DMS114 treated with DMSO at 0.1 percent for 48 hours (cell line): ENCODE measurements around the gene HTR7.
A peak's percentile ranks its signal among the peaks of the same experiment; 100 is the strongest.

Source experiments
- DNase-seq: peaks from one replicate; lab custom pipeline; 2025; ENCODE audit not compliant: unreplicated experiment; lab: John Stamatoyannopoulos, UW

Gene HTR7

DNA sequence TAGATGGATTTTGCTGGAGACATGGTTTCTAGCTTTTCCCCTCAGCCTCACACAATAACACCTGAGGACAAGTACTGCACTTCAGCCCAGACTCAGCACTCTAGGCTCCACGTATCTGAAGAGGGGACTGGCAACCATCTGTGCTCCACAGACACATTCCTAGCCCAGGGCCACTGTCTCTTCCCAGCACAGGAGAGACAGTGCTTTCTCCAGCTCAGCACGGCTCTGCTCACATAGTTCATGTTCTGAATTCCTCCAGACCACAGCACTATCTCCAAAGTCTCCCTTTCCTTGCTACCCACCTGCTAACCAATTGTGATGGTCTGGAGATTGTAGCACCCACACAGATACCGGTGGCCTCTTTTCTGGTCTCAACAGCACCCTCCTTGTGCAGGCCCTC is 114.5 kb downstream of the HTR7 start:
- no peak for DNase-seq

GRCh38 chr10:90741926-90742565 is 115.8 kb downstream of the HTR7 start:
- DNase-seq: no peak

DNA sequence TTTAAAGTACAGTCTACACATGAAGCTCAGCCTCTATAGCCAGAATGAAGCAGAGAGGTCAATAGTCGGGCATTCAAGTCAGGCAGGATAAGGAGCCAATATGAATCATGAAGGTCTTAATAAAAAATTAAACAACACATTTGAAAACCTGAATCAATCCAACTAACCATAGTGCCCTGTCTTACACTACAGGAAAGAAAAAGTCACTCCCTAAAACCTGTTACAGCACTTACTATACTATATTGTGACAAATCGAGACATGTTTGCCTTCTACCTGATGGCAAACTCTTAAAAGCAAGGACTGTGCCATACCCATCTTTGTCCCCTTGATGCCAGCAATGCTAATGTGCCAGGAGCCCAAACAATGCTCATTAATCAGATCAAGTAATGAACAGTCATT is 117.6 kb downstream of the HTR7 start:
- DNase-seq: no peak

GRCh38 chr10:90738885-90739284 is 119.0 kb downstream of the HTR7 start:
- DNase-seq: no peak

GRCh38 chr10:90734415-90734814 is 123.4 kb downstream of the HTR7 start:
- no peak for DNase-seq

- no peak for DNase-seq
Measured at GRCh38 chr10:90732581-90732980, 125.3 kb downstream of the HTR7 start.

GRCh38 chr10:90723416-90724068 is 134.3 kb downstream of the HTR7 start:
- DNase-seq: no peak

GRCh38 chr10:90722832-90723231 is 135.0 kb downstream of the HTR7 start:
- no peak for DNase-seq

- peak; percentile 13 for DNase-seq
Measured at GRCh38 chr10:90718182-90718581, 139.7 kb downstream of the HTR7 start.

- DNase-seq: no peak
Measured at GRCh38 chr10:90712529-90712928, 145.3 kb downstream of the HTR7 start.

DNA sequence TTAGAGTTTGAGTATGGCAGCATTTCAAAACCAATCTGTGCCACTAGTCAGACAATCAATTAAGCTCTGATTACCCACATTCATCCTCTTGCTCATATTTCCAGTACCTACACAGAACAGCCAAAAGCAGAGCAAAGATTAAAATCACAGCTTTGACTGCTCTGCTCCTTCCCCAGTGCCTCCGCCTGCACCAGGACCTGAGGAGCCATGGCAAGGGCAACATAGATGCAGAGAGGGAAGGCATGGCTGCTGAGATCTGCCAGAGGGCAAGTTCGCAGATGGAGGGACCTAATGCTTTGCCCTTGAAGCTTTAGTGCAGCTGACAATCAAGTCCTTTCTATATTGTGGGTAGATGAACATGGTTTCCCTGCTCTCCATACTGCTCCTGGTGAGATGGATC is 148.1 kb downstream of the HTR7 start:
- no peak for DNase-seq

- DNase-seq: no peak
Measured at GRCh38 chr10:90707657-90708056, 150.2 kb downstream of the HTR7 start.

DNA sequence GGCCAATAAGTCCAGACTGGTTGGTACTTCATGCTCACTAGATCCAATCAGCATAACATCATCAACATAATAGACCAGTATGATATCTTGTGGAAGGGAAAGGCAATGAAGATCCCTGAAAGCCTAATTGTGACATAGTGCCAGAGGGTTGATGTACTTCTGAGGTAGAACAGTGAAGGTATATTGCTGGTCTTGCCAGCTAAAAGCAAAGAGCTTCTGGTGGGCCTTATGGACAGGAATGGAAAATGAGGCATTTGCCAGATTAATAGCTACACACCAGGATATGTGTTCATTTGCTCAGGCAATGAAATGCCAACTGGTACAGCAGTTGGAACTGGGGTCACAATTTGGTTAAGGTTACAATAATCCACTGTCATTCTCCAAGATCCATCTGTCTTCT is 156.4 kb downstream of the HTR7 start:
- DNase-seq: no peak

DNA sequence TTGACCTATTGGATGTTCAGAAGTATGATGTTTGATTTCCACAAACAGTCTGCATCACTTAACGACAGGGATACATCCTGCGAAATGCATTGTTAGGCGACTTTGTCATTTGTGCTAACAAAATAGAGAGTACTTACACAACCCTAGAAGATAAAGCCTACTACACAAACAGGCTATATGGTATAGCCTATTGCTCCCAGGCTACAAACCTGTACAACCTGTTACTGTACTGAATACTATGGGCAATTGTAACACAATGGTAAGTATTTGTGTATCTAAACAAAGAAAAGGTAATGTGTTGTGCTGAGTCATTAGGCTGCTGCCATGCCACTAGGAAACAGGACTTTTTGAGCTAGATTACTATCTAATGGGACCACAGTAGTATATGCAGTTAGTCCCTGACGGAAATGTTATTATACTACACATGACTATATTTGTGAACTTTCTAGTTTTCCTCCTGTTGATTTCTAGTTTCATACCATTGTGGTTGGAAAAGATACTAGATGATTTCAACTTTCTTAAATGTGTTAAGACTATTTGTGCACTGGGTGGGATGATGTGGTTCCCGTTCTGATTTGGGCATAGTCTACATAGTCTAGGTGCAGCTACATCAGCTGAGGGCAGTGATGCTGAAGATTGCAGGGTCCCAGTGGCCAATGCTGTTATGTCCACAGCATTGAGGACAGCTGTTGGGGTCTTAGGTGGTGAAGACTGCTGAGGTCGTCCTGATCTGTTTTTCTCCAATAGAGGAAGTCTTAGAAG is 161.7 kb downstream of the HTR7 start:
- DNase-seq: no peak
